Stimulated activated CD4-positive, alpha-beta T cell treated with anti-CD3 and anti-CD28 coated beads, Interleukin-2, amount 100 ng/mL, for 4 hours (primary cell): ENCODE measurements around the gene RNF130.

Source experiments
- DNase-seq: peaks from one replicate; pipeline ENCODE4 v3.0.0-alpha.2; 2020; ENCODE audit warnings: low read depth

The RNF130 gene

GRCh38 chr5:180054226-180054625, 17.3 kb downstream of the RNF130 start:
- no peak for DNase-seq

- DNase-seq, result no peak
Measured at GRCh38 chr5:180053061-180053602, 18.4 kb downstream of the RNF130 start.

GRCh38 chr5:180052211-180052818, 19.2 kb downstream of the RNF130 start:
- no peak for DNase-seq

GRCh38 chr5:180050121-180050940, 21.2 kb downstream of the RNF130 start:
- DNase-seq, result no peak

- DNase-seq, result no peak
Measured at GRCh38 chr5:180049185-180049548, 22.4 kb downstream of the RNF130 start.

- no peak for DNase-seq
Measured at GRCh38 chr5:180047667-180048066, 23.9 kb downstream of the RNF130 start.

GRCh38 chr5:180046656-180047055, 24.9 kb downstream of the RNF130 start:
- DNase-seq, result no peak

- no peak for DNase-seq
Measured at GRCh38 chr5:180045889-180046499, 25.6 kb downstream of the RNF130 start.

GRCh38 chr5:180043377-180043776, 28.2 kb downstream of the RNF130 start:
- no peak for DNase-seq

GRCh38 chr5:180041301-180042274, 30.0 kb downstream of the RNF130 start:
- DNase-seq, result no peak

GRCh38 chr5:180040287-180041214, 31.0 kb downstream of the RNF130 start:
- no peak for DNase-seq

GRCh38 chr5:180035206-180035931, 36.2 kb downstream of the RNF130 start:
- DNase-seq, result no peak

- DNase-seq, result no peak
Measured at GRCh38 chr5:180034564-180034963, 37.0 kb downstream of the RNF130 start.

- DNase-seq, result no peak
Measured at GRCh38 chr5:180027459-180028089, 44.0 kb downstream of the RNF130 start.

- DNase-seq, result no peak
Measured at GRCh38 chr5:180026734-180027458, 44.7 kb downstream of the RNF130 start.

GRCh38 chr5:180026320-180026719, 45.2 kb downstream of the RNF130 start:
- DNase-seq, result no peak

GRCh38 chr5:180021900-180022299, 49.7 kb downstream of the RNF130 start:
- no peak for DNase-seq

GRCh38 chr5:180020176-180020575, 51.4 kb downstream of the RNF130 start:
- no peak for DNase-seq
